Measurements from ENCODE around the gene GAS2L1.

Gene GAS2L1

DNA sequence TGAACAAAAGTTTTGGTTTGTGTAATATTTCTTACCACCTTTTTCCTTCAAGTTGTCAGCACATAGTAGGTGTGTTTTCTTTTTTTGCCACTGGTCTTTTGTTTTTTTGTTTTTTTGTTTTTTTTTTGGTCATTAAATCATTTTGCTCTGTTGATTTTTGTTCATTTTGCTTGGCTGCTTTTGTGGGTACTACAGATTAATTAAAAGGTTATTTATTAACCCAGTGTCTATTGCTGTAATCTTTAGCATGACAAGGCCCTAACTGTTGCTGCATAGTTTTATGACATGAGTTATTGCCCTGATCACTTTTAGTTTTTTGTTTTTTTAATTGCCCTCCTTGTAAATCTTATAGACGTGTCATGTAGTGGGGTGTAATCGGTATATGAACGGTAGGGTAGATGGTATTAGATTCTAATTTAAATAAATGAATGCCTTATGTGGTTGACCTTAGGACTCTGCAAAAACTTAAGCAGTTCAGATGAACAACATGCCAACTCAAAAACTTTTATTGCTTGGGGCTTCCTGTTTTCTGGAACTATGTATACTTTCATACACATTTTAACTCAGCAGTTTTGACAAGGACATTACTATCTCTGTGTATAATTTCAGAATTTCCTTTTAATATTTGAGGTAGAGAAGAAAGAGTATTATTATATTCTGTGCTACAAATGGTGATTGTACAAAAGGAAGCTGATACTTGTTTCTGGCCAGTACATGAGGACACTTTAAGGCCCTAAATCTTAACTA is 30.5 kb upstream of the GAS2L1 start:
- DNase-seq (ENCODE audit: low read depth) = no peak

DNA sequence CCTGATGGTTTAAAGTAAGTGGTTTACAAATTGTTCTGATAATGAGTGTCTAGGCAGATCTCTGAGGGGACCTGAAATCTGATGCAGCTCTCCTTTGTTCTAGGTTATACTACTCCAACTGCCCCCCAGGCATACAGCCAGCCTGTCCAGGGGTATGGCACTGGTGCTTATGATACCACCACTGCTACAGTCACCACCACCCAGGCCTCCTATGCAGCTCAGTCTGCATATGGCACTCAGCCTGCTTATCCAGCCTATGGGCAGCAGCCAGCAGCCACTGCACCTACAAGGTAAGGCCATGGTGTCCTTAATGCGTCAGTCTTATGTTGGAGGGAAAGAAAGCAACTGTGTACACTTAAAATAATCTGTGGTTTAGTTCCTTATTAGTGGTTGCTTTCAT is 28.5 kb upstream of the GAS2L1 start:
- no peak for DNase-seq (ENCODE audit: low read depth)

DNA sequence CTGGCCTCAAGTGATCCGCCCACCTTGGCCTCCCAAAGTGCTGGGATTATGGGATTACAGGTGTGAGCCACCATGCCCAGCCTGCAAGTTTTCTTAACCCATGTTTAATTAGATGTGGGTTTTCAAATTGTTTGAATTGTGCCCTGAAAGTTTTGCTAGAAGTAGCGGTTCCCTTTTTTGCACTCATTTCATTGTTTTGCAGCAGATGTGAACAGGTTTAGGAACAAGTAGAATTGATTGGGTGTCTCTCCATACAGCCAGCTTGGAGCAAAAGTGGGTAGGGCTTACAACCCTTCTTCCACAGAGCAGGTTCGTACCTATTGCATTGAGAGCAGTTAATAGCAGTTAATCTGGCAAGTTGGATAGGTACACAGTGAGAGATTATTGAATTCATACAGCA is 22.3 kb upstream of the GAS2L1 start:
- DNase-seq (ENCODE audit: low read depth) = no peak

DNA sequence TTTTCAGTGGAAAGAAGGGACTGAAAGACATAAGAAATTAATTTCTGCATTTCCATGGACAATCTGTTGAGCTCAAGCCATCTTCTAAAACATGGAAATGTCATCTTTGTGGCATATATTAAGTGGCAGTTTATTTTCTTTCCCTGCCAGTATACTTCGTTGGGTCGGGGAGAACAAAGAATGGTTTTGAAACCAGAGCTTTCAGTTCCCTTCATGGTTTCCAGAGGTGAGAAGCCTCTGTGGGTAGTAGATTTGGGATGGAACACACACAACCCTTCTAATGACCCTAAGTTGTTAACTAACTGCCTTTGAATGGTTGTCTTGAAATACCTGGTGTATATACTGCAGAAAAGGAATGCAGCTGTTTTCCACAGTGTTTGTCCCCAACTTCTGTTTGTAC is 17.6 kb upstream of the GAS2L1 start:
- DNase-seq (ENCODE audit: low read depth) = no peak

DNA sequence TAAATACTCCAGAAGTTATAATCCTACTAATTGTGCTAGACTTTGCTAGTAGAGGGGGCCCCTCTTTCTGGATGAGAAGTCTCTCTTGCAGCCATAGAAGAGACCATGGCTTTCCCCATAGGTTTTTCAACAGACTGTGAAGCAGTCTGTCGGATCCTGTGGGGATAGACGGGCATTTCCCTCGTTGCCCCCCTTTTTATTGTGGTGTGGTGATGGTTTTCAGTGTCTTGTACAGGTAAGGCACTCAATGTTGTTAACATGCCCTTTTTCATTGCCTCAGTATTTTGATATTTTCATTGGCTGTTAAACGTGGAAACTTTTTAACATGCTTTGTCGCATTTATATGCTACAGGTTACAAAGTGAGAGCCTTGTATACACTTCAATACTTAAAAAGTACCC is 16.4 kb upstream of the GAS2L1 start:
- DNase-seq (ENCODE audit: low read depth) = no peak

DNA sequence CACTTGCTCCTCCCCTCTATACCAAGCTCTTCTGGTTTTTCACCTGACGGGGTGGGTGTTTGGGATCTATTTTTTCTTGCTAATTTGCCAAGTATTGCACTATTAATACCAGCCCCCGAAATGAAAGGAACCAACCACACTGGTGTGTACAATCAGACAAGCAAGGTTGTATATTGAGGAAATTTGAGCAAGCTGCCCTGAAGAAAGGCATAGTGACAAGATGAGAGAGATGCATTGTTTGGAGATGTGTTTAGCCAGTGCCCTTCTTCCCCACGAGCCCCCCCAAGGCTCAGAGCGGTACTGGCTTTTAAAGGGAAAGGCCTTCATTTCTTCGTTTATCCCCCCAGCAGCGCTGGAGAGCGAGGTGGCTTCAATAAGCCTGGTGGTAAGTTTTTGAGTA is 15.2 kb upstream of the GAS2L1 start:
- DNase-seq (ENCODE audit: low read depth) = no peak

DNA sequence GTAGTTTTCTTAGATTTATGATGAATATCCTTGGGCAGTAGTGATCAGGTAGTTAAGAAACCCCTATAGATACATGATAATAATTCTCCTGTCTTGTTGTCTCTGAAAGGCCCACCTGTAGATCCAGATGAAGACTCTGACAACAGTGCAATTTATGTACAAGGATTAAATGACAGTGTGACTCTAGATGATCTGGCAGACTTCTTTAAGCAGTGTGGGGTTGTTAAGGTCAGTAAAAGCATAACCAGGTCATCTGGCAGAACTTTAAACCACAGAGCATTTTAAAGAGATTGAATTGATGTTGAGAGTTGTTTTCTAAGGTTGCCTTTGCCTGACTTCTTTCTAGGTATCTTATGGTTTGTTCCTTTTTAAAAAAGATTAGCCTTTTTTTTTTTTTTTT is 14.1 kb upstream of the GAS2L1 start:
- DNase-seq (ENCODE audit: low read depth) = no peak

DNA sequence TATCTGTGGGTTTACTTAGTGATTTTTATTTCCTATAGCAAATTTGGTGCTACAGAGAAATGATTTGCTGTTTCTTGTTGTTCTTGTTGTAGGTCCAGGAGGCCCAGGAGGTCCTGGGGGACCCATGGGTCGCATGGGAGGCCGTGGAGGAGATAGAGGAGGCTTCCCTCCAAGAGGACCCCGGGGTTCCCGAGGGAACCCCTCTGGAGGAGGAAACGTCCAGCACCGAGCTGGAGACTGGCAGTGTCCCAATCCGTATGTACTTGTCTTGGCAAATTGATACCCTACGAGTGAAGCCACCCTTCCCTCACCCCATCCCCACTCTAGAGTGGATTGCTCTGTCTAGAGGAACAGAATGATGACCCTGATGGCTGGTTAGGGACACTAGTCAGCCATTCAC is 7.8 kb upstream of the GAS2L1 start:
- DNase-seq (ENCODE audit: low read depth) = no peak

DNA sequence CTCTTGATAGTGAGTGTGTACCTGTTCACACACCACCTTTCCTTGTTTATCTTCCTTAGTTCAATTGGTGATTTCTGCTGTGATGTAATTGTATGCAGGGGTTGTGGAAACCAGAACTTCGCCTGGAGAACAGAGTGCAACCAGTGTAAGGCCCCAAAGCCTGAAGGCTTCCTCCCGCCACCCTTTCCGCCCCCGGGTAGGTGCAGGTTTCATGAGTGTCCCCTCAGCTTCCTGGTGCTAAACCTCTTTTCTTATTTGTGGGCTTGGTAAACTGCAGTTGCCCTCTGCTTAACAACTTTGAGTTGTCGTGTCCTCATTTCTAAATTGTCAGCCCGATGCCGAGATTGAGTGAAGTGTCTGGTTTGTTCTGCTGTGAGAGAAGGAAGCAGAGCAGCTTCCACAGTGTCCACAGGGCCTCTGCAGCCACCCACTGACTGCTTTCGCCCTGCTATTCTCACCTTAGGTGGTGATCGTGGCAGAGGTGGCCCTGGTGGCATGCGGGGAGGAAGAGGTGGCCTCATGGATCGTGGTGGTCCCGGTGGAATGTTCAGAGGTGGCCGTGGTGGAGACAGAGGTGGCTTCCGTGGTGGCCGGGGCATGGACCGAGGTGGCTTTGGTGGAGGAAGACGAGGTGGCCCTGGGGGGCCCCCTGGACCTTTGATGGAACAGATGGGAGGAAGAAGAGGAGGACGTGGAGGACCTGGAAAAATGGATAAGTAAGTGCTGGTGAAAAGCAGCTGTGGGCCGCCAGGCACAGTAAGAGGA is 7.1 kb upstream of the GAS2L1 start:
- DNase-seq (ENCODE audit: low read depth) = no peak

DNA sequence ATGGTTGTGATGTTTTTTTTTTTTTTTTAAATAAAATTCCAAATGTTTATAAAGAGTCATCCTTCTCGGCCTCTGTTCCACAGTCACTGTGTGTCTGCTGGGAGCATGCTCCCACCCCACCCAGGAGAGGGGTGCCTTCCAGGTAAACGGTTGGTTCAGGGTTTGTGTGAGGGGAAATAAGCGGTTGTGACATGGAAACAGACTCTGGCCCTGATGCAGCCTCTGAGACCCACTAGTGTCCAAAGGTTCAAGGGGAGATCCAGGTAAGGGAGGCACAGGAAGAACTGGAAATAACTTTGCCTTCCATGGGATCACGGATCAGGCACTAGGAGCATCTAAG is 6.0 kb upstream of the GAS2L1 start:
- DNase-seq (ENCODE audit: low read depth) = no peak

DNA sequence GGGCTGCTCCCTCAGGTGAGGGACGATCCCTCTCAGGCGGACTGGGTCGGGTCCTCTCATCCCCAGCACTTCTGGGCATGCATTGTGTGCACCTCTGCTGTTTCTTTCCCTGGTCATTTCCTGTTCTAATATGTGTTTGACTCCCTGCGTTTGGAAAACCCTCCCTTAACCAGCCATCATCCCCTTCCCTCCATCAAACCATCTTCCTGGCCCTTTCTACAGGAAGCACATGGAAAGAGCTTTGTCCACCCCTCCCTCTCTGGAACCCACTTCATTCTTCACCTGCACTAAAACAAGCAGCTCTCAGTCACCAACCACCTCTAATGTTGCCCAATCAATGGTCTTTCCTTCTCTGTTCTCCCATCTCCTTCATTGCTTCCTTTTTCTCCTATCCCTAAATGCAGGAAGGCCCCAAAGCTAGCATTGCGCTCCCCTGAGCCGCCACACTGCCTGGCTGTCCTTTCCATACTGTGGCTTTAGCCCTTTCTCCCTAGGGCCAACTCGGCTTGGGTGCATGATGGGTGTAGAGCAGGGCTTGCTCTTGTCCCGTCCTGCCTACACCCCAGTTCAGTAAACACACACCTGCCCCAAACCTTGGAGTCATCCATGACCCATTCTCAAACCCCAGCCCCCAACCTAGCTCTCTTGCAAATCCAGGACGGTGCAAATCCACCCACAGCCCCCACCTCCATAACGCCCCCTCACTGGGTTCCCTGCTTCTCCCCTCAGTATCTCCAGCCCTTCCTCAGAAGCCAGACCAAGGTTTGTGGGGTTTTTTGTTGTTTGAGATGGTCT is 5.4 kb upstream of the GAS2L1 start:
- no peak for DNase-seq (ENCODE audit: low read depth)

DNA sequence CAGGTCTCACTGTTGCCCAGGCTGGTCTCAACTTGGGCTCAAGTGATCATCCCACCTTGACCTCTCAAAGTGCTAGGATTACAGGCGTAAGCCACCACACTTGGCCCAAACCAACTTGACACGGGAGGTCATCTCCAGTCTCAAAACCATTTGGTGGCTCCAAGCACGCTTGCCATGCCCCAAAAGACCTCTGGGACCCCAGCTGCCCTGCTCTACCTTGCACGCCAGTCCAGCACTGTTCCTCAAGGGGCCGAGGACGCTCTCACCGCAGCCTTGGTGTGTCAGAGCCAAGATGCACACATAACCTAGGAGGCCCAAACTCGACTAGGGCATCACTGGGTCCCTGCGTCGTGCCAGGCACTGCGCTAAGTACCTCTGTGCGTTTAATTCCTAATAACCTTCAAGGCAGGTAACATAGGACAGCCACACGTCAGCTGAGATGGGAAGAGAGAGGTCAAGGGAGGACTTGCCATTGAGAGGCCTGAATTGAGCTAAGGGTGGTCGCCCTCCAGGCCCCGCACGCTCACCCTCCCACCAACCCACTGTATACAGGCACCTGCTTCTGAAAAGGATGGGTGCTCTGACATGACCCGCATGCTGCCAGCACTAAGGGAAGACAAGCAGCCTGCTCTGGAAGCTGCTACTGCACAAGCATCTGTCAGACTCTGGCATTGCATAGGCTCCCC is 4.6 kb upstream of the GAS2L1 start:
- DNase-seq (ENCODE audit: low read depth) = no peak

DNA sequence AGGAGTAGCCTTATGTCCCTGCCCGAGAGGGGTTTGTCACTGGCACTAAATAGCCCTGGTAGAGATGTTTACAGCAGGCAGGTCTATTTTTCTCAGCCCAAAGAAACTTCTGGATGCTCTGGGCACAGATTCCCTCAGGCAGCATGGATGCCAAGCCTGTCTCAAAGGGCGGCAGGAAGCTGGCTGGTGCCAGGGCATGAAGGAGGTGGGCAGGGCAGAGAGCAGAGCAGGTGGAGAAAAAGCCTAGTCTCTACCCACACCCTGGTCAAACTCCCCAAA is 4.1 kb upstream of the GAS2L1 start:
- no peak for DNase-seq (ENCODE audit: low read depth)

DNA sequence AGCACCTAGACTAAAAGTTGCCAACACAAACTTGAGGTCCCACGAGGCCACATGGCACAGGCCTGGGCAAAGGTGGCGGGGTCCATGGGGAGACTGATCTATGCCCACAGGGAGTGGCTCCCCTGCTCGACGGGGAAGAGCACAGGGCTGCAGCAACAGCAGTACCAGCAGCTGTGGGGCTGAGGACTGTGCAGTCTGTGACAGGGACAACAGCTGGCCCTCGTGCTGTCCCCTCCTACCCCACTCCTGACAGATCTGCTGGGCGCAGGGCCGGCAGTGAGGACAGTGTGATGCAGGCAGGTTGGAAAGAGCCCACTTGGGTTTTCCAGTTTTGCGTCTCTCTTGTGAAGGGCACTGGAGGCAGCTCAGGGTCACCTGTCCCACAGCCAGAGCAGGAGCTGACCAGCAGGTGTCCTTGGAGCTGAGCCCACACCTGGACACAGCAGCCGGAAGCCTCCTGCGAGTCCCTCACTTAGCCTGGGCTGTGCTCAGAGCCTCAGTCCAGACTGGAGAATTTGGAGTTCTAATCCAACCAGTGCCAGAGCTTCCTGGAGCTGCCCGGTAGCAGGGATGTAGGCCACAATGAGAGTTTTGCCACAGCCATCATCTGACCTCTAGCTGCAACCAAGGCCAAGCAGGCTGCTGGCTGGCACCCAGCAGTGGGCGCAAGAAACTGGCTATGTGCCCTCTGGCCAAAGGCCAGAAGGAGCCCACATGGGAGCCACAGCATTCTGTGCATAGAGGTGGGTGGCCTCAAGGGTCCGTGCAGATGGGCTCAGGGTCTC is 3.6 kb upstream of the GAS2L1 start:
- DNase-seq (ENCODE audit: low read depth) = no peak

DNA sequence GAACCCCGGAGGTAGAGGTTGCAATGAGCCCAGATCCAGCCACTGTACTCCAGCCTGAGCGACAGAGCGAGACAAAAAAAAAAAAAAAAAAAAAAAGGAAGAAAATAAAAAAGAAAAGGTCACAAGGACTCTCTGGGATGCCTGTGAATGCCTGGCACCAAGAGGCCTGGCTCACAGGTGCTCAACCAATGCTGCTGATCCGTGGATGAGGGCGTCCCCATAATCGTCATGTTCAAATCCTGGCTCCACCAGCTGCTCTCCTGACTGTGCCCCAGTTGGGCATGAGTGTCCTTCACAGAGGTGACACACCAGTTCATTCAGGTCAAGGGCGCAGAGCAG is 645 bp upstream of the GAS2L1 start:
- DNase-seq (ENCODE audit: low read depth) = no peak

DNA sequence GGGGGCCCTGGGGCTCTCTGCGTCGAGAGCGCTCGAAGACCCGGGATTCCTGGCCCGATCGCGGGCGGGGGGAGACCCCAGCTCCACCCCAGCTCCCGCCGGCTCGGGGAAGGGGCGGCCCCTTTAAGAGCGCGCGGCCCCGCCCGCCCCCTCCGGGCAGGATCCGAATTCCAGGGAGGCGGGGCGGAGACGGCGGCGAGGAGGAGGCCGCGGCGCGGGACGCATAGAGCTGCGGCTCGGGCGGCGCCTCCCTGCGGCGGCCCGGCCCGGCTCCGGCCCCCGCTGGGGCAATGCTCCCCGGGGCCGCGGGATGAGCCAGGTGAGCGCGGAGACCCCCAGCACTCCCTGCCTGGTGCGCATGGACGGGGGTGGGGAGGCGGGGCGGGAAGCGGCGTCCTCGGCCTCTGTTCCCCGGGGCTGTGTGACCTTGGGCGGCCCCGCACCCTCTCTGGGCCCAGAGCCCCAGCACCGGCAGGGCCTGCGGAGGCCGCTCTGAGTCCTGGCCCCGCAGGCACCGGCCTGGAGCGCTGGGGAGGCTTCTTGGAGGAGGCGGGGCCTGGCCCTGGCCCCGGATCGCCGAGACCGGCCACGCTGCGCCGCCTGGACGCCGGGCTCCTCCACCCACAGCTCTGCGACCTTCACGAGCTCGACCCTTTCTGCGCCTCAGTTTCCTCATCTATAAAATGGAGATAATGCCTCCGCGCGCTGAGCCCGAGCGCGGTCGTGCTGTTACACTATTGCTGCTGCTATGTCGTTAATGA is 565 bp downstream of the GAS2L1 start:
- DNase-seq (ENCODE audit: low read depth) = no peak

DNA sequence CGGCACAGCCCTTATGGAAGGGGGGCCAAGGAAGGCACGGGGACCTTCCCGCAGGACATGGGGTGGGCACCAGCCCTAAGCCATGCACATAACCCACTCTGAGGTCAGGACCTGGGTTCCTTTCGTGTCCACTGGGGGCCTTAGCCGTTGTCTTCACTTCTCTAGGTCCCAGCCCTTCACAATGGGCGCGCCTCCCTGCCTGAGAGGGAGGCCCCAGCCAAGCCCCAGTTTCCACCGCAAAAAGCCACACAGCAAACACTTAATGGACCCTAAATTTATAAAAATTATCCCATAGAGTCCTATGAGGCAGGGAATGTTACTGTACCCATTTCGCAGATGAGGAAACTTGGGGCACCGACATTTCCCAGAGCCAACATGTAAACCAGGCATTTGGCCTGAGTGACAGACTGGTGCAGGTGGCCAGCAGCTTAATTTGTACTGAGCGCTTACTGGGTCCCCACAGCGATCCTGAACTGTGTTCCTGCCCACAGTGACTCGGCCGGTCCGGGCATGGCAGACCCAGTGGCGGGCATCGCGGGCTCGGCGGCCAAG is 1.2 kb downstream of the GAS2L1 start:
- no peak for DNase-seq (ENCODE audit: low read depth)

DNA sequence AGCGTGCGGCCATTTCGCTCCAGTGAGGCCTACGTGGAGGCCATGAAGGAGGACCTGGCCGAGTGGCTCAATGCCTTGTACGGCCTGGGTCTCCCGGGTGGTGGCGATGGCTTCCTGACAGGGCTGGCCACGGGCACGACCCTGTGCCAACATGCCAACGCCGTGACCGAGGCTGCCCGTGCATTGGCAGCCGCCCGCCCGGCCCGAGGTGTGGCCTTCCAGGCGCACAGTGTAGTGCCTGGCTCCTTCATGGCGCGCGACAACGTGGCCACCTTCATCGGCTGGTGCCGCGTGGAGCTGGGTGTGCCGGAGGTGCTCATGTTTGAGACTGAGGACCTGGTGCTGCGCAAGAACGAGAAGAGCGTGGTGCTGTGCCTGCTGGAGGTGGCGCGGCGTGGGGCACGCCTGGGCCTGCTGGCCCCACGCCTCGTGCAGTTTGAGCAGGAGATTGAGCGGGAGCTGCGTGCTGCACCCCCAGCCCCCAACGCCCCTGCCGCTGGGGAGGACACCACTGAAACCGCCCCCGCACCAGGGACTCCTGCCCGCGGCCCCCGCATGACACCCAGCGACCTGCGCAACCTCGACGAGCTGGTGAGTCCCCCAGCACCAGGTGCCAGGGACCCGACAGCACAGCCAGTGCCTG is 1.8 kb downstream of the GAS2L1 start:
- DNase-seq (ENCODE audit: low read depth) = no peak

DNA sequence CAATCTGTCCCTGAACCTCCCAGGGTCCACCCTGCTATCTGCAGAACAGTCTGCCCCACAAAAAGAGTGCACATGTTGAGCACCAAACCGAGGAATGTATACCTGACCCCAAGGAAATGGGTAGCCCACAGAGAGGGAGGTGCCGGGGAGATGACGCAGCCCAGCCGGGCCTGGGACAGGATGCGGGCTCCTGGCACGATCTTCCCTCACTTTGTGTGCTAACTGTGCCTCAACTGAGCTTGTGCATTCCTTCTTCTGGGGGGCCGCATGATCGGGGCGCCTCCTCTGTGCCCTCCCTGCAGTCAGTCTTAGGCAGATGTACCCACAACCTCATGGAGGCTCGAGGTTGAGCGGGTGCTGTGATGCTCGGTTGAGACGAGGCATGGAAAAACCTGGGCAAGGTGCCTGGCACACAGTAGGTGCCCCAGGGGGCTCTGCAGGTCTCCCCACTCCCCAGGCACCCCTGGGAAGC is 2.4 kb downstream of the GAS2L1 start:
- DNase-seq (ENCODE audit: low read depth) = no peak

DNA sequence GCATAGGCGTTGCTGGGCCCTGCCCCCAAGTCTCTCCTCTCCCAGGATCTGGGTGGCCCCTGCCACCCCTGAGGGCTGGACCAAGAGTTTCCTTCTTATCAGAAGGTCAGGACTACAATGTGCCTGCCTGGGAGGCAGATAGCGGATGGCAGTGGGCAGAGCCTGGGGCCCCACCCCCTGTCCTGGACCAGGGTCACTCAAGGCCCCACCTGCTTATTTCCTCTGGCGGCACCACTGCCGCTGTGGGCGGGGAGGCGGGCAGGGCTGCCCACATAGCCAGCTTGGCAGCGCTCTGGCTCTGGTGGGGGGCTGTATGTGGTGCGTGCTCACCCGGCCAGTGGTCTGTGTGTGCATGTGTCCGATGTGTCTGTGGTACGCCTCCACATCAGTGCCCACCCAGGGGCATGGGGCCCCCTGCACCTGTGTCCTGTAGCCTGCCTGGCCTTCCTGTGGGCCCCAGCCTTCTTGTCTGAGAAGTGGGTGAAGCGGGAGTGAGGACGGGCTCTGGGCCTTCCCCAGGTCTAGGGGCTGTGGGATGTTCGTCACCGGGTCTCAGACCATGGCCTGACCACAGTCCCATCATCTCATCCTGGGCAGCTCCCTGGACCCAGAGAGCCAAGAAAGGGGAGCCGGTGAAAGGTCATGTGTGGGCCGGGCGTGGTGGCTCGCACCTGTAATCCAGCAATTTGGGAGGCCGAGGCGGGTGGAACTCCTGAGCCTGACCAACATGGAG is 3.0 kb downstream of the GAS2L1 start:
- DNase-seq (ENCODE audit: low read depth) = no peak
